ENCODE results near the gene PRR4.

Gene PRR4, protein sequence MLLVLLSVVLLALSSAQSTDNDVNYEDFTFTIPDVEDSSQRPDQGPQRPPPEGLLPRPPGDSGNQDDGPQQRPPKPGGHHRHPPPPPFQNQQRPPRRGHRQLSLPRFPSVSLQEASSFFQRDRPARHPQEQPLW

DNA sequence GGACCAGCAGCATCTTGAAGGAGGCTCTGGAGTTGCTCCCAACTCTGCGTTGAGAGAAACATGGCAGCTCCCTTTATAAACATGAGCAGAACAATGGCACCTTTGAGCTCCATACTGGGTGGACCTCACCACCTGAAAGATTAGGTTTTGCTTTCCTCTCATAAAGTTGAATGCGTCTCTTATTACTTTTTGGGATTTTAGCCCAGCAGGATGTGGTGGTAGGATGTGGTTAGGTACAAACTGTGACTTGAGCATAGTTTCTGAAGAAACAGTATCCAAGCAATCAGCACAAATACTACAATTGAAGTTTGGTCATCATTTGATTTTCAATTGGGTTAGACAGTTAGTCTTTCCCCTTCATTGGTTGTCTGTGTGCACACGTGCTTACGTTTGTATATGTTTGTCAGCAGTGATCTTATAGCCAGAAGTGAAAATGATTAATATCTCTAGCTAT, at the start of gene PRR4:
Gene PRR4 (minus strand): TSS at position 51 of the 454 bp plus-strand sequence. CDS start 38 bp downstream, at position 13.
- DNase-seq (ENCODE audit: low read depth) = no peak

DNA sequence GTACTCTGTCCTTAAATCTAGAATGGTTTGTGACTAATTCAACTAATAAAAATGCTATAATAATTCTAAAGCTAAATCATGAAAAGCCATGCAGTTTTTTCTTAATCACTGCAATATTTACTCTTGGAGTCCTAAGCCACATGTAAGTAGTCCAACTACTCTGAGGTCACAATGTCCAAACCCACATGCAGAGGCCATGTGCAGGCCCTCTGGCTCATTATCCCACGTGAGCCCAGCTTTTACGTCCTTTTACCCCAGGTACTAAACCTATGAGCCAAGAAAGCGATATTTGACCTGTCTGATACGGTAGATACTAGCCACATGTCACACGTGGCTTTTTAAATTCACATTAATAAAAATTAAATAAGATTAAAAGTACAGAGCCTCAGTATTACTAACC, 47.6 kb upstream of the PRR4 start:
- DNase-seq (ENCODE audit: low read depth) = no peak

DNA sequence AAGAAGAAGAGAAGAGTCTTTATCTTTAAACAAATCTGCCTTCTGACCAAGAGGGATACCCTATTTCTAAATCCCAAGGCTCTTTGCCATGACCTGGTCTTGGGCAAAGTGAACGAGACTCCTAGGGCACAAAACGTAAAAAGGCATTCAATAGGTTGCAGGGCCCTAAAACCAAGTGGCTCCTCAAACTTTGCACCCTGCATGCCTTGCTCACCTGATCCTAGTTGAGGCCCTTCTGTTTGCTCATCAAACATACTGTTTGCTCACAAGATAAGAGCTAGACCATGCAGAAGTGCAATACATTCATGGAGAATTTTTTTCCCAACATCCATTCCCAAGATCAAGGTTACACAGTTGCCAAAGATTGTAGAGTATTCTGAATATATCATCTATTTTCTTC, 42.7 kb upstream of the PRR4 start:
- no peak for DNase-seq (ENCODE audit: low read depth)

- DNase-seq (ENCODE audit: low read depth) = no peak
These were observed 40.0 kb upstream of the PRR4 start for GRCh38 chr12:10889226-10889625.

DNA sequence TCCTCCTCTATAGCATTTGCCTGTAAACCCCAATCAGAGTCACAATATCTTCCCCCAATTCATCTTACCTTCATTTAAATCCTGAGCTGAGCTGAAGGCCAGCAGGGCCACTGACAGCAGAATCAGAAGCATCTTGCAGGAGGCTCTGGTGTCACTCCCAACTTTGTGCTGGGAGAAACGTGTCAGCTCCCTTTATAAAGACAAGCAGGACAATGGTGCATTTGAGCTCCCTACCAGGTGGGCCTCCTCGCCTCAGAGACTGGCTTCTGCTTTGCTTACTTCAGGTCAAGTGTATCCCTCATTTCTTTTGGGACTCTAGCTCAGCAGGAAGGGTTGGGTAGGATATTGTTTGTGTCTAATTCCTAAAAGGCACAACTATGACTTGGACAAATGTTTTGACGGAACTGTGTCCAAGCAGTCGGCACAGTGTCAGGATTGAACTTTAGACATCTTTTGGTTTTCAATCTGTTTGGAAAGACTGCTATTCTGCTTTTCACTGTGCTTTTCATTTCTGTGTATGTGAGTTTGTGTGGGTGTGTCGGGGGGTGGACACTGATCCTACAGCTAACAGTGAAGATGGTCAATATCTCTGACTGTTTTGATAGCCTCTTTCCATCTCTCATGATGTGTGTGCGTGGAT, 34.9 kb upstream of the PRR4 start, which contains the start of gene PRH1:
Gene PRH1 (minus strand): TSS at position 170 of the 640 bp plus-strand sequence. CDS start 38 bp downstream, at position 132.
- no peak for DNase-seq (ENCODE audit: low read depth)

GRCh38 chr12:10873378-10873777, 24.1 kb upstream of the PRR4 start:
- no peak for DNase-seq (ENCODE audit: low read depth)

DNA sequence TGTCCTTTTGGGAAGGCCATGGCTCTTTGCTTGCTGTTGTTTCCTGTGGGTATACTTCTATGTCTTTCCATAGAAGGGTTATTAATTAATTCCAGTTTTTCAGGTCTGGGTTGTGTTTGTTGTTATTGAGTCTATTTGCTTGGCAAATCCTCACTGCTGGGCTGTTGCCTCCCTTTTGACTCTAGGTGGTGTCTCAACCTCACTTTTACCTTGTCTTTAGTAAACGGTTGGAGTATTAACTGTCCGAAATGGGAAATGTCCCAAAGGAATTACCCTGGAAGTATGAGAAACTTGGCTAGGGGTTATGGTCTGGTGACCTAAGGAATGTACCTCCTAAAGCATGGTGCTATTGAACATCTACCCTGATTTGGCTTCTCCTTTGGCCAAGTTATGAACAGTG, 18.1 kb upstream of the PRR4 start:
- no peak for DNase-seq (ENCODE audit: low read depth)

- DNase-seq (ENCODE audit: low read depth) = no peak
These were observed 14.4 kb upstream of the PRR4 start for GRCh38 chr12:10863512-10864218.

GRCh38 chr12:10861366-10861765, 12.1 kb upstream of the PRR4 start:
- DNase-seq (ENCODE audit: low read depth) = no peak

DNA sequence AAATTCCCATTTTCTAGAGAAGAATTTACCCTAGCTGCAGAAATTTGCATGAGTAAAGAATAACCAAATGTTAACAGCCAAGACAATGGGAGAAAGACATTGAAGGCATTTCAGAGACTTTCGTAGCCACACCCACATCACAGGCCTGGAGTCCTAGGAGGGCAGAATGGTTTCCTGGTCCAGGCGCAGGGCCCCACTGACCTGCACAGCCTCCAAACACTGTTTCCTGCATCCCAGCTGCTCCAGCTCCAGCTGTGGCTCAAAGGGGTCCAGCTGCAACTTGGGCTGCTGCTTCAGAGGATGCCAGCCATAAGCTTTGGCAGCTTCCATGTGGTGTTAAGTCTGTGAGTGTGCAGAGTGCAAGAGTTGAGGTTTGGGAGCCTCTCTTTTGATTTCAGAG, 6.5 kb upstream of the PRR4 start:
- DNase-seq (ENCODE audit: low read depth) = no peak

GRCh38 chr12:10853776-10854175, 4.5 kb upstream of the PRR4 start:
- no peak for DNase-seq (ENCODE audit: low read depth)

- no peak for DNase-seq (ENCODE audit: low read depth)
These were observed 2.1 kb upstream of the PRR4 start for GRCh38 chr12:10851243-10851858.

GRCh38 chr12:10847744-10848143, 1.5 kb downstream of the PRR4 start:
- no peak for DNase-seq (ENCODE audit: low read depth)

DNA sequence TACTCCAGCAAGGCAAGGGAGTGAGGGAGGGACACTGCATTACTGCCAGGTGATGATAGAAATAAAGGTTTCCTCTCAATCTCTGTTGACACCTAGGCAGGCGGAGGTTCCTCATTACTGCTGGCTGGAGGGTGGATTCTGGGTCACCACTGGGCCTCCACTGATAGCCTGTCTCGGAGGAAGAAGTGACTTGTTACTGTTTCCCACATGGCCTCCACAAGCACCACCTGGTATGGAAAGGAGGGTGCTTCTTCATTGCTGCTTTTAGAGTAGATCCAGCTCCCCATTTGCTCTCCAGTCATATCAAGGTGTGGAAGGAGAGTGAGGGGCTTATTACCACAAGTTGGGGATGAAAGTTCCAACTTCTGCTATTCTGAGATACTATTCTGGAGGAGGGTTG, 6.4 kb downstream of the PRR4 start:
- DNase-seq (ENCODE audit: low read depth) = no peak

DNA sequence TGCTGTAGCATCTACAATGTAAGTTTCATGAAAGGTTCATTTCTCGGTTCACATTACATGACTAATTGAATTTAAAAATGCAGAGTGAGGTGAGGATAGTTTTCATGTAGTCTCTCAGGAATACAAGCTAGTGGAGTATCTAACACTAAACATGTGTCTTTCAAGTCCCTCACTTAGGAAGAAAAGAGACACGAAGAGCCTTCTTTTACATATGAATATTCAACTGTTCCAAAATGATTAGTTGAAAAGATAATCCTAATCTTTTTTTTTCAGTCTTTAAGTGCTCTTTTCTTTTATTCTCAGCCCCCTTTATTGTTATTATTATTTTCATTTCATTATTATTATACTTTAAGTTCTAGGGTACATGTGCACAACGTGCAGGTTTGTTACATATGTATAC, 10.8 kb downstream of the PRR4 start:
- DNase-seq (ENCODE audit: low read depth) = no peak

- no peak for DNase-seq (ENCODE audit: low read depth)
These were observed 19.3 kb downstream of the PRR4 start for GRCh38 chr12:10829994-10830393.

GRCh38 chr12:10826258-10826657, 23.0 kb downstream of the PRR4 start, which contains the start of gene TAS2R10:
Gene TAS2R10 (minus strand): TSS chr12:10826358. CDS start chr12:10826269, 89 bp downstream.
- DNase-seq (ENCODE audit: low read depth) = no peak

DNA sequence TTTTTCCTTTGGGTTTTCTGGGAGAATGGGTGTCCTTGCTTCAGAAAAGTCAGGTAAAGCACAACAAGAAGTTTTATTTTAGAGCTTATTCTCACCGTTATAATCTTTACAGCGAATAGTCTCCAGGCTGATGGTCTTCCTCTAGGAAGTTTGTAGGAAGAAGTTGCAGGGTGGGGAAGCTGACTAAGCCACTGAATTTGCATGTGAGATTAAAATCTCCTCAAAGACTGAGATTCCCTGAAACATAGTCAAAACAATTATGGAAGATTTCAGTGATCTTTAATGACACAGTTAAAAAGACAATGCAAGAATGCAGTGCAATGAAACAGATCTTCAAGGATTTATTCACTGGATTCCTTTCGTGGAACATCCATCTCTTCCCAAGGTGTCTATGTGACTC, 24.3 kb downstream of the PRR4 start:
- no peak for DNase-seq (ENCODE audit: low read depth)

DNA sequence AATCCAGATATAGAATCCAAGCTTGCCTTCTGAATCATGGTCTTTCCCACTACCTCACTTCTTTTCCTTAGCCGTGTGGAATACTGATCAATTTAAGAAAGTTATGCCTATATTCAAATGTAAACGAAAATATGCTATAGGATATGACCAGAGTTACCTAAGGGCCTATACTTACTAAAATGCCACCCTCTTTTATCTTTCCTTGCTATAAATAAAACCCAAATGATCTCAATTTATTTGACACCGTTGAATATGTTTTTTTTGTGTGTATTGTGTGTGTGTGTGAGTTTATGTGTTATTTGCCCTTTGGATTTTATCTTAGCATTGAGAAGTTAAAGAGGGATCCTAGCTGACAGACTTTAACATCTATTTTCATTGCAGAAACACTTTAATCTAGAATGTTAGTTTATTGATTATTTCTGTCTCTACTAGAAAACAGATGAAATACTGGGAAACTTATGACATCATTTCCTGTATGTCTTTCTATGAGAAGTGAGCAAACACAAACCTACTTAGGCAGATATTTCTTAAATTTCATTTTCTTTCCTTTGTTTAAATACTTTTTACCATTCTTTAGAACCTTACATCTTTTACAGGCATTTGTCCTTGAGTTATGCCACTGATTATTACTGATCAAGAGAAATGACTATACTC, 37.3 kb downstream of the PRR4 start:
- DNase-seq (ENCODE audit: low read depth) = no peak

DNA sequence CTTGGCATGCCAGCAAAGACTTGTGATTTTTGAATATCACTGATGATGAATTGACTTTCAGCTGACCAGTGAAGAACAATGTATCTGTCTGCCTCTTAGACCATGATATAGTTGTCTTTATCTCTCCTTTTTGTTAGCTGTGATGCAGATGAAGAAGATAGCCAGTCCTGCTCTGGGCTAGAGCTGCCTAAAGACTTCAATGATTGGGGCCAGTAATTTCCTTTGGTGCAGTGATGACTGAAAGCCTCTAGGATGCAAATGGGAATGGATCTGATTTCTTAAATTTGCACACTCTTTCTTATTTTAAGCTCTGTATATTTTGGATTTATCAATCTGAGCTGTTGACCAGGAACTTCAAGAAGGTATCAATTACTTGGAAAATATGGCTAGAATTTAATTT, 39.2 kb downstream of the PRR4 start, which contains the start of gene TAS2R9:
Gene TAS2R9 (minus strand): TSS at position 101 of the 400 bp plus-strand sequence. CDS start 93 bp downstream, at position 8.
- no peak for DNase-seq (ENCODE audit: low read depth)

GRCh38 chr12:10807186-10807585, 42.1 kb downstream of the PRR4 start, which contains the start of gene TAS2R8:
Gene TAS2R8 (minus strand): TSS chr12:10807286. CDS start chr12:10806980, 306 bp downstream.
- DNase-seq (ENCODE audit: low read depth) = no peak

- no peak for DNase-seq (ENCODE audit: low read depth)
These were observed 46.7 kb downstream of the PRR4 start, which contains the start of gene TAS2R7 for GRCh38 chr12:10802587-10802986. Gene TAS2R7 (minus strand): TSS chr12:10802627. CDS start chr12:10802570, 57 bp downstream.

All from stimulated activated CD8-positive, alpha-beta memory T cell treated with anti-CD3 and anti-CD28 coated beads, Interleukin-12 subunit alpha, Interleukin-12 subunit beta, amount 100 ng/mL, for 4 hours (primary cell).